Ectodermal cell (in vitro differentiated cells): ENCODE results near the gene SH3RF2.
"Not testable (repeated sequence)": the region's sequence is repeated elsewhere in the genome, so short reads cannot be mapped to it uniquely, and the experiment has no call there.

Experiments
- H3K27ac ChIP-seq: 2 replicates; pipeline ENCODE4 v1.7.0; 2013; ENCODE audit warnings: mild to moderate bottlenecking, low read depth, low read length; ENCODE audit not compliant: insufficient read depth, poor library complexity, severe bottlenecking
- H3K27me3 ChIP-seq: 2 replicates; pipeline ENCODE4 v1.7.0; 2013; ENCODE audit warnings: mild to moderate bottlenecking, low read length; ENCODE audit not compliant: insufficient read depth, control insufficient read depth, poor library complexity, severe bottlenecking
- H3K36me3 ChIP-seq: one replicate; pipeline ENCODE4 v1.7.0; 2013; ENCODE audit warnings: low read length; ENCODE audit not compliant: control insufficient read depth, insufficient read depth
- H3K4me1 ChIP-seq: one replicate; pipeline ENCODE4 v1.7.0; 2013; ENCODE audit warnings: low read length; ENCODE audit not compliant: control insufficient read depth, insufficient read depth
- H3K4me3 ChIP-seq: 2 replicates; pipeline ENCODE4 v1.7.0; 2013; ENCODE audit warnings: low read depth, low read length, control low read depth; ENCODE audit not compliant: insufficient read depth
- H3K9me3 ChIP-seq: 2 replicates; pipeline ENCODE4 v1.7.0; 2013; ENCODE audit warnings: mild to moderate bottlenecking, low read length, moderate library complexity; ENCODE audit not compliant: control insufficient read depth
- WGBS, 2 experiments: methylation state at CpG; one replicate each; pipeline ENCODE4 v1.1.7; 2013; ENCODE audit warnings: missing lambda C conversion rate in 2 of 2; 5-methylcytosine and 5-hydroxymethylcytosine counted together

SH3RF2 gene

DNA sequence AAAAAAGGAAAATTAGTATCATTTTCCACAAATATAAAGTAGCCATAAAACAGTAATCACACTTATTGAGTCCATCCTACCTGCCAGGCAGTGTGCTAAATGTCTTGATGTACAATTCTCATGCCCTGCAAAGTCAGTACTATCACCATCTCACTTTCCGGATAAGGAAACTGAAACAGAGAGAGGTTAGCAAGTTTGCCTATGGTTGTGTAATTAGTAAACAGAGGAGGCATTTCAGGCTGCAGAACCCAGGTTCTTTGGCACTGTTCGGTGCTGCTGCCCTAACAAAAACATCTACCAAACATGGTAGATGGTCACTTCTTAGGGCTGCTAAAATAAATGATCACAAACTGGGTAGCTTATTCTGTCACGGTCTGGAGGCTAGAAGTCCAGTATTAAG is 146.4 kb downstream of the SH3RF2 start:
- Histone ChIP-seq H3K4me1 (no peaks in the 10 kb centered on the region), H3K9me3 (no peaks in the 10 kb centered on the region), H3K4me3 (no peak overlapping the region), H3K36me3 (no peaks in the 10 kb centered on the region), H3K27ac (no peak overlapping the region), H3K27me3 (no peaks in the 10 kb centered on the region)
- 93 to 99% methylated on average over 3 of the region's 3 CpGs for WGBS, 2 experiments

DNA sequence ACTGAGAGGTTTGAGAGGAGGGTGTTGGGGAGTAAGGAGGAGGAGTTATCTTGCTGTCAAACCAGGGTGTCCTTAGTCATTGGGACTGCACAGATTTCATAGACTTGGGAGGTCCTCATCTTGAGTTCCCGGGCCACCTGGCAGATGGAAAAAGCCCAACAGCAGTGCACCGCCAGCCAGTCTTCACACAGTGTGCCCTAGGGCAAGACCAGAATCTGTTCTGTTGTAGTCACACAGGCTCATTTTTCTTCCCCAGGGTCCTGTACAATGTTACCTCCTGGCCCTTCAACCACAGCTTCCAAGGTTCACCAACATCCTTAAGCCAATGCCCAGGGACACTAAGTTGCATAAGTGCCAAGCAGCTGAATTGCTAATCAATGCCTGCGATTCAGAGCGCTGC is 148.0 kb downstream of the SH3RF2 start:
- H3K36me3 ChIP-seq, result no peaks in the 10 kb centered on the region
- no peaks in the 10 kb centered on the region for H3K9me3 ChIP-seq
- no peaks in the 10 kb centered on the region for H3K4me1 ChIP-seq
- no peaks in the 10 kb centered on the region for H3K27me3 ChIP-seq
- H3K4me3 ChIP-seq, result no peak overlapping the region
- no peak overlapping the region for H3K27ac ChIP-seq
- WGBS, 2 experiments, result 96% methylated on average over 4 of the region's 4 CpGs

DNA sequence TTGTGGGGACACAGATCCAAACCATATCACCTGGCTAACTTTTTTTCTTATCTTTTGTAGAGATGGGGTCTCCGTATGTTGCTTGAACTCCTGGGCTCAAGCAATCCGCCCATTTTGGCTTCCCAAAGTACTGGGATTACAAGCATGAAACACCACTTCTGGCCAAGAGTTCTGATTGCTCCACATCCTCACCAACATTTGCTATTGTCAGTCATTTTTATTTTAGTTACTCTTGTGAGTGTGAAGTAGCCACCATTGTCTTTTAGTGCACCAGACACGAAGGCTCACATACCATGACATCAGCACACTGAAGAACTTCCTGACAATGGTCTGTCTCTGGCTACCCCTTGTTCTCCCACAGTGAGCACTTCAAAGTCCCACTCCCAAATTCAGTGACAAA is 151.7 kb downstream of the SH3RF2 start:
- 93 to 94% methylated on average over 3 of the region's 3 CpGs for WGBS, 2 experiments
- Histone ChIP-seq H3K27me3 (no peaks in the 10 kb centered on the region), H3K4me3 (no peak overlapping the region)

DNA sequence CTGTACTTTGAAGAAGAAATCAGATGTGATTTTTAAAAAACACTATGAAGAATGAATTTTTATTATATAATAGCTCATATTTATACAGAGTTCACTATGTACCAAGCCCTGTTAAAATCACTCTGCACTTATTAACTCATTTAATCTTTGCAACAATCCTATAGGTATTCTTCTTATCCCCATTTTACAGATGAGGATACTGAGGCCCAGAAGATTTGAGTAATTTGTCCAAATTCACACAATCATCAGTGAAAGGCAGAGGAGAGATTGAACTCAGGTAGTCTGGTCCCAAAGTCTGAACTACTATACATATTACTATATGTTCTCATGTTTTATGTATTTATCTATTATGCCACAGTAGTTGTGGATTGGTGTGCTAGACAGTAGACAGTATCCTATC is 152.9 kb downstream of the SH3RF2 start:
- H3K9me3 ChIP-seq, result no peaks in the 10 kb centered on the region
- no peaks in the 10 kb centered on the region for H3K36me3 ChIP-seq
- H3K27ac ChIP-seq, result no peak overlapping the region
- no peaks in the 10 kb centered on the region for H3K4me1 ChIP-seq
- H3K27me3 ChIP-seq, result no peaks in the 10 kb centered on the region
- H3K4me3 ChIP-seq, result no peak overlapping the region

More for the DNA sequence above, 151.7 kb downstream of the SH3RF2 start:
- no peaks in the 10 kb centered on the region for H3K36me3 ChIP-seq
- H3K4me1 ChIP-seq, result no peaks in the 10 kb centered on the region
- no peaks in the 10 kb centered on the region for H3K9me3 ChIP-seq
- H3K27ac ChIP-seq, result no peak overlapping the region

DNA sequence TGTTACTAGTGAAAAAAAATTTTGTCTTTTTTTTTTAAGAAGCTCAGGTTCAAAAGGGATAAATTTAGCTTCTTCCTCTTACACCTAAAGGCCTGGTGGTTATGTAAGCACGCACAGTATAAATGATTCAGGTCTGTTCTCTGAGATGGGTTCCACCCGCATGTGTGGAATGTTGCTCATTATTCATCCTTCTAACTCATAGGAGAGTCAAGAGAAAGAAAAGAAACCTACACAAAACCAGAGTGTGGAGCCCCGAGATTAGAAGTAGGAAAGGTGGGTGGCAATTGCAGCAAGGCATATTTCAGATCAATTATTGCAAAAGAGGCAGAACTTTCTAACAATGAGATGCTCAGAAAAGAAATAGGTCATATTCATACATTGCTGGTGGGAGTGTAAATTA is 155.5 kb downstream of the SH3RF2 start:
- 95 to 100% methylated on average over 1 to 3 of the region's 3 CpGs for WGBS, 2 experiments
- Histone ChIP-seq H3K4me3 (no peak overlapping the region), H3K9me3 (no peaks in the 10 kb centered on the region), H3K4me1 (no peaks in the 10 kb centered on the region), H3K27ac (no peak overlapping the region), H3K27me3 (no peaks in the 10 kb centered on the region), H3K36me3 (no peaks in the 10 kb centered on the region)

DNA sequence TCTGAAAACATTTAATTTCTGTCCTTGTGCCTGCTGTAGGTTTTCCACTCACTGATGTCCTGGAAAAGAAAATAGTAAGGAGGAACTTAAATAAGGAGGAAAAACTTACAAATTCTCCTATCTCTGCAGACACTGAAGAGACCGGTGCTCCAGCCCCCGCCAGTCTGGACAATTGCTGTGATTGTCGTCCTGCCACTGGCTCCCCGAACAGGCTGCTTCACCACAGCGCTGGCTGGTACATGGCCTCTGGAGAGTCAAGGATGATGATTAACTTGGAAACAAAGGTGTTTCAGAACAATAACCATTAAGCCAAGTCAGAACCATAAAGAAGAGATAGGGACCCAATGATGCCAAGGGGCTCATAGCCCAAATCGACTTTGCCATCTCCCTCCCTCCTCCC is 161.7 kb downstream of the SH3RF2 start:
- no peaks in the 10 kb centered on the region for H3K36me3 ChIP-seq
- 91 to 92% methylated on average over 6 of the region's 6 CpGs for WGBS, 2 experiments
- H3K4me1 ChIP-seq, result no peaks in the 10 kb centered on the region
- no peak overlapping the region for H3K4me3 ChIP-seq
- no peak overlapping the region for H3K27ac ChIP-seq
- no peaks in the 10 kb centered on the region for H3K27me3 ChIP-seq
- no peaks in the 10 kb centered on the region for H3K9me3 ChIP-seq

DNA sequence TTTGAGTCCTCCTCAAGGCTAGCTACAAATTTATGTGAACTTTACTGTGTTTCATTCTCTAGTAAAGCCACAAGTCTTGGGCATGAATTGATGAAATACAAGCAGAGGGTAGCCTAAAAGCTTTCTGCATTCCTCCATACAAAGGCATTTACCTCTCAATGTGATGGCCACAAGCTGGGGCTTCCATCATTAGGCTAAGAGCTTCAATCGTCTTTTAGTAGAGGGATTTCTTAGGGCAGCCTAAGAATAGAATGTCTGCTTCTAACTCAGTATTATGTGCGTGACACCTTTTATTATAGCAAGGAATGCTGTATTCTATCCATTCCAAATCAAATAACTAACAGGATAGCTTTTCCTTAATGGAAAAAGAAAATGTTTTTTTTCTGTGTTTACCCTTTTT is 165.3 kb downstream of the SH3RF2 start:
- 17 to 32% methylated on average over 1 to 2 of the region's 2 CpGs for WGBS, 2 experiments
- H3K4me3 ChIP-seq, result no peak overlapping the region
- no peaks in the 10 kb centered on the region for H3K27me3 ChIP-seq
- H3K27ac ChIP-seq, result no peak overlapping the region
- H3K36me3 ChIP-seq, result no peaks in the 10 kb centered on the region
- H3K9me3 ChIP-seq, result no peaks in the 10 kb centered on the region
- H3K4me1 ChIP-seq, result no peaks in the 10 kb centered on the region

DNA sequence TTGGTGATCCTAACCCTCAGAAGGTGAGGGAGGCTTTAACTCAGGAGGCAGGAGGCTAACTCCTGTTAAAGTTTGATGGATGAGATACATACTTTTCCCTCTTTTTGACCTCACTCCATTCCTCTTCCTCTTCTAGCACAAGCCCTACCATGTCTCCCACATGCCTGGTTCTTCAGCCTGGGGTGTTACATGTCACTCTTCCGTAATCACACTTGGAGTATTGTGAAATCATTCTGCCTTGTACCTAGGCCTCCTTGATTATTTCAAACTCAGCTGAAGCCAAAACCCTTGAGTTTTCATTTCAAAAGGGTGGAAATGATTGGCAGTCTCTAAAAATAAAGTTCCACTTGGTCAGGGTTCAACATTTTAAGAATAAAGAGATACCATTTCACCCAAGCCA is 167.2 kb downstream of the SH3RF2 start:
- 88 to 94% methylated on average over 1 of the region's 1 CpG for WGBS, 2 experiments
- Histone ChIP-seq H3K9me3 (no peaks in the 10 kb centered on the region), H3K36me3 (no peaks in the 10 kb centered on the region), H3K4me3 (no peak overlapping the region), H3K27ac (no peak overlapping the region), H3K27me3 (no peaks in the 10 kb centered on the region), H3K4me1 (no peaks in the 10 kb centered on the region)

DNA sequence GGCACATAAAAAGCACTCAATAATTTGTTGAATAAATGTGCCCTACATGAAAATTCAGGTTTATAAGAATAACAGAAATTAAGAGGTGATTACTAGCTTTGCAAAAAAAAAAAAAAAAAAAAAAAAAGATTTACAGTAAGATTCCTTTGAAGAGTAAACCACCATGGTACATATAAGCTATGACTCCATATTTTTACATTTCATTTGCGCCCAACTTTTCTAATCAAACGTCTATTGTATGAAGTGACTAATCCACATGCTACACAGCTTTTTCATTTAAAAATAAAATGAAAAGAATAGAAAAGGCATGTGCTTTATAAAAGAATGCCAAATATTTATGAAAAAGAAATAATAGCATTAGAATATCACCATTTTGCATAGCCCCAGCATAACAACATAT is 169.1 kb downstream of the SH3RF2 start, which contains the start of gene PLAC8L1:
TSS of gene PLAC8L1 (minus strand) at position 101 of the 400 bp plus-strand sequence. CDS start 1,266 bp downstream, outside the sequence.
- H3K36me3 ChIP-seq, result no peaks in the 10 kb centered on the region
- no peaks in the 10 kb centered on the region for H3K27me3 ChIP-seq
- 93% methylated on average over 2 of the region's 2 CpGs; no CpG with 5 or more reads in 1 of the 2 experiments for WGBS, 2 experiments
- H3K9me3 ChIP-seq, result no peaks in the 10 kb centered on the region
- no peak within 1 kb of the TSS for H3K4me3 ChIP-seq
- no peak within 1 kb of the TSS for H3K27ac ChIP-seq
- H3K4me1 ChIP-seq, result no peaks in the 10 kb centered on the region

DNA sequence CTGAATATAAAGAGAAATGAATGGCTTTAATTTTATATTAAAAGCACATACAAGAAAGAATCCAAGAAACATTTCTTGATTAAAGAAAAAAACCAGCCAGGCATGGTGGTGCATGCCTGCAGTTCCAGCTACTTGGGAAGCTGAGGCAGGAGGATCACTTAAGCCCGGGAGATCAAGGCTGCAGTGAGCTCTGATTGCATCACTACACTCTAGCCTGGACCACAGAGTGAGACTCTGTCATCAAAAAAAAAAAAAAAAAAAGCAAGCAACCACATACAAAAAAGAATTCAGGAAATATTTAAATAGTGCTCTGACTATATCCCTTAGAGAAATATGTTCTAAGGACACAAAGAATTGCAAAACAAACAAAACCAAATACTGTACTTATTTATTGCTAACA is 171.5 kb downstream of the SH3RF2 start:
- no peak overlapping the region for H3K27ac ChIP-seq
- 96 to 100% methylated on average over 1 of the region's 1 CpG for WGBS, 2 experiments
- no peaks in the 10 kb centered on the region for H3K4me1 ChIP-seq
- H3K4me3 ChIP-seq, result no peak overlapping the region
- H3K27me3 ChIP-seq, result no peaks in the 10 kb centered on the region
- H3K9me3 ChIP-seq, result no peaks in the 10 kb centered on the region
- H3K36me3 ChIP-seq, result no peaks in the 10 kb centered on the region

DNA sequence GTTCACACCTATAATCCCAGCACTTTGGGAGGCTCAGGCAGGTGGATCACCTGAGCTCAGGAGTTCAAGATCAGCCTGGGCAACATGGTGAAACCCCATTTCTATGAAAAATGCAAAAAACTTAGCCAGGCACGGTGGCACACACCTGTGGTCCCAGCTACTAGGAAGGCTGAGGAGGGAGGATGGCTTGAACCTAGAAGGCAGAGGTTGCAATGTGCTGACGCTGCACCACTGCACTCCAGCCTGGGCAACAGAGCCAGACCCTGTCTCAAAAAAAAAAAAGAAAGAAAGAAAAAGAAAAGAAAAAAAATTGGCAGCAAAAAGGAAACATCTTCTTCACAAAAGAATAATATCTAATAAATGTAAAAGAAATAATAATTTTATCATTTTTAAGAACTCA is 172.5 kb downstream of the SH3RF2 start:
- not testable (repeated sequence) for H3K4me1 ChIP-seq, H3K27ac ChIP-seq, H3K4me3 ChIP-seq, H3K27me3 ChIP-seq, H3K9me3 ChIP-seq, H3K36me3 ChIP-seq
- WGBS, 2 experiments, result 93 to 97% methylated on average over 2 of the region's 2 CpGs
